Astrocyte of the hippocampus (primary cell): ENCODE measurements around the gene CLIP2.
"Not testable (repeated sequence)": the region's sequence is repeated elsewhere in the genome, so short reads cannot be mapped to it uniquely, and the experiment has no call there.

ENCODE experiments used
- DNase-seq: peaks from one replicate; pipeline ENCODE4 v3.0.0; 2011; ENCODE audit warnings: low read depth, low spot score

CLIP2 gene

DNA sequence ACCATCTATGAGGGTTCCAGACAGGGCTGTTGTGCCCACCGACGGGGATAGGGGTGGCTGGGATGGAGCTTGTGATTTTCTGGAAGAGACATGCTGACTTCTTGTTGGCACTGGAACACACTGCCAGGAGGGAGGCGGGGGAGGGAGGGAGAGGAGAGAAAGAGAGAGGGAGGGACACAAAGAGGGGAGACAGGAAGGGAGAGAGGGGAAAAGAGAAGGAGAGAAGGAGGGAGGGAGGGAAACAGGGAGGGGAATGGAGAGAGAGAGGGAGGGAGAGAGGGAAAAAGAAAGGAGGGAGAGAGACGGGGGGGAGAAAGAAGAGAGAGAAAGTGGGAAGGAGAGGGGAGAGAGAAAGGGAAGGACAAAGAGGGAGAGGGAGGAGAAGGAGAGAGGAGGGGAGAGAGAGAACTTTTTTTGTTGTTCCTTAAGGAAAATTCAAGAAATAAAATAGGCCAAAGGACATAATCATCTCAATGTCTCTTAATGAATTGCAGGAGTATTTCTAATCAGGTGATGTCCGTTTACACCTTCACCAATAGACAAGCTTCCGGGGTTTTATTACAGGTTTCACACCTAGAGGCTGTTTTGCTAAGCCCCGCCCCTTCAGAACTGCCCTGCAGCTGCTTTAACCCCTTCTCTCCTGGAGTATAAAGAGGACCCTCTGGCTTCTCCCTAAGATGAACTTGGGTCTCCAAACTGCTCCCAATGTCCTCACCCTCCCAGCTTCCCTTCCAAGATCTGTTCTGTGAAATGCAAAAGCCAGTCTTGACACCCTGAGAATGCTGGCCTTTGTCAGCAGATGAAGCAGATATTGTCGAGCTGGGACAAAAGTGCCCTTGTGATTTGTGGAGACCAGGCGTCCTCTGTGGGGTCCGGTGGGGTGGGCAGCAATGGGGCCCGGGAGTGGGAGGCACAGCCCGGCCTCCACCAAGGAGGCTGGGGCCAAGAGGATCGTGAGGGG, 82.5 kb downstream of the CLIP2 start:
- peak; percentile 35 for DNase-seq

DNA sequence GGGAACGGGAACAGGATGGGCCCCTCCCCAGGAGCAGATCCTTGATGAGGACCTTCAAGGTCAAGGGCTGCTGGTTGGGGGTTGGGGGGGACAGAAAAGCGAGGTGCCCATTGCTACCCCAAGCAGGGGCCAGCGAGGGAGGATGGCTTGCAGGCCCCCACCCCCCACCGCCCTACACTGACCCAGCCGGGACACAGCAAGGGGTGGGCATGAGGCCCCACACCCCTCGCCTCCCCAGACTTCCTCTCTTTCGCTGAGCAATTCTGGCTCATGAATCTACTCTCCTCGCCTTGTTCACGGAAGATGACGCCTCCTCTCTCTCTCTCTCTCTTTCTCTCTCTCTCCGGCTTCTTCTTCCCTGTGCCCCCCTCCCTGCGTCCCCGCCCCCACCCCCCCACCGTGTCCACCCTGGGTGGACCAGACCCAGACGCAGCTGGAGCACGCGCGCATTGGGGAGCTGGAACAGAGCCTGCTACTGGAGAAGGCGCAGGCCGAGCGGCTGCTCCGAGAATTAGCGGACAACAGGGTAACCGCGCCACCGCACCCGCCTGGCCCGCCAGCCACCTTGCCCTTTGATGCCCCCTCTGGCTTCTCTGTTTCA, 83.4 kb downstream of the CLIP2 start:
- no peak for DNase-seq

- no peak for DNase-seq
Observed at GRCh38 chr7:74373536-74373935, 84.3 kb downstream of the CLIP2 start.

DNA sequence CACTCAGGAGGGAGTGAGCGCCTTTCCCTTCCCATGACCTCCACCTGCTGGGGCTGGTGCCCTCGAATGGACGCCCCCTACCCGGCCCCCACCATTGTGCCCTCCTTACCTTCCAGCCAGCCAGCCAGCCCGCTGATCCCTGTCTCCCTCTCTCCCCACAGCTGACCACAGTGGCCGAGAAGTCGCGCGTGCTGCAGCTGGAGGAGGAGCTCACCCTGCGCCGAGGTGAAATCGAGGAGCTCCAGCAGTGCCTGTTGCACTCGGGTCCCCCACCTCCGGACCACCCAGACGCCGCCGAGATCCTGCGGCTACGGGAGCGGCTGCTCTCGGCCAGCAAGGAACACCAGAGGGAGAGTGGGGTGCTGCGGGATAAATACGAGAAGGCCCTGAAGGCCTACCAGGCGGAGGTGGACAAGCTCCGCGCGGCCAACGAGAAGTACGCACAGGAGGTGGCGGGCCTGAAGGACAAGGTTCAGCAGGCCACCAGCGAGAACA, 86.6 kb downstream of the CLIP2 start:
- no peak for DNase-seq

GRCh38 chr7:74376256-74377036, 87.2 kb downstream of the CLIP2 start:
- no peak for DNase-seq

DNA sequence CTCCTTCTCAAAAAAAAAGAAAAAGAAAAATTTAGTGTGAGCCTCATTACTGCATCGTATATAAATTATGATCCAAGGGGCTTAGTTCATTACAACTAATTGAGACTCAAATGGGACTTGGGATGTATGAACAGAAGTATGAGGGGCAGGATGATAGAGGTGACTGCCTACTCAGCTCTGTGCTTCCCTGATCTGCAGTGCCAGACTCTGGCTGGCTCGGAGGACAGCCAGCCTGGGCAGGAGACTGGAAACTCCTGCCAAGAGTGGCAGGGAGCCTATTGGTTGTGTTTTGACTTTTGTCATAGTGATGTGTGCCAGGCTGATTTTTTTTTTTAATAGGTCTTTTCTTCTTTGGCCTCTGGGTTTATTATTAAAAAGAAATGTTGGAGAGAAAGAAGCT, 90.7 kb downstream of the CLIP2 start:
- peak; percentile 46 for DNase-seq

GRCh38 chr7:74380720-74381119, 91.5 kb downstream of the CLIP2 start:
- DNase-seq: no peak

GRCh38 chr7:74384086-74384485, 94.9 kb downstream of the CLIP2 start:
- not testable (repeated sequence) for DNase-seq

DNA sequence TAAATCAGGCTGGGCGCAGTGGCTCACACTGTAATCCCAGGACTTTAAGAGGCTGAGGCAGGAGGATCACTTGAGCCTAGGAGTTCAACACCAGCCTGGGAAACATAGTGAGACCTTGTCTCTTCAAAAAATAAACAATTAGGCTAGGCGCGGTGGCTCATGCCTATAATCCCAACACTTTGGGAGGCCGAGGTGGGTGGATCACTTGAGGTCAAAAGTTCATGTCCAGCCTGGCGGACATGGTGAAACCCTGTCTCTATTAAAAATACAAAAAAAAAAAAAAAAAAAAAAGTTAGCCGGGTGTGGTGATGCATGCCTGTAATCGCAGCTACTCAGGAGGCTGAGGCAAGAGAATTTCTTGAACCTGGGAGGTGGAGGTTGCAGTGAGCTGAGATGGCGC, 95.6 kb downstream of the CLIP2 start:
- not testable (repeated sequence) for DNase-seq

DNA sequence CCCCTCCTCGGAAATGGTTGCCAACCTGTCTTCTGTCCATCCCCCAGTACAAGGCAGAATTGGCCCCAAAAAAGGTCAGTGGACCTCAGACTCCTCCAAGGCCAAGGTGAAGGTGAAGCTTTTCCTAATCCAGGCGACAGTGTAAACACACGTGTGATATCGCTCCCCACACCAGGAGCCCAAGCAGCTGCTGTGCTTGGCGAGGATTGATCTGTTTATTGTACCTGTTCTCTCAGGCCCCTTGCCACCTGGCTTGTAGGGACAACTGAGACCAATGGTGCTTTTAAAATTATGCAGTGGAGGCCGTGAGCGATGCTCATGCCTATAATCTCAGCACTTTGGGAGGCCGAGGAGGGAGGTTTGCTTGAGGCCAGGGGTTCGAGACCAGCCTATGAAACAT, 98.4 kb downstream of the CLIP2 start:
- DNase-seq: no peak

- DNase-seq: no peak
Observed at GRCh38 chr7:74388880-74389415, 99.7 kb downstream of the CLIP2 start.

DNA sequence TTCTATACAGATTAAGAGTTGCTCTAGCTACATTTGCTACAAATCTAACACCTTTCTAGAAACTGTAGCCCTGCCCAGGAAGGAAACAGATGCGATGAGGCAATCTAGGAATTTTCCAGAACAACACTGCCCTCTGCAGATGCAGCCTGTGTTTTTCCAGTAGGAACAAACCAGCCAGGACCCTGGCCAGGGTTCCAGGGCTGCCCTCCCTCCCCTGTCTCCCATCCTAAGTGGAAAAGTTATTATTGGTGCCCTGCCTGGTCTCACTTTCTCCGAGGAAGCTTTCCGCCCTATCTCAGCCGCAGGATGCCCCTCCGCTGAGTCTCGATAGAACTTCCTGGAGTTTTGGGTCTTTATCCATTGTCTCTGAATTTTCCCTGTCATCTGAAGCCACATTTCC, 104.5 kb downstream of the CLIP2 start:
- DNase-seq: peak; percentile 53

DNA sequence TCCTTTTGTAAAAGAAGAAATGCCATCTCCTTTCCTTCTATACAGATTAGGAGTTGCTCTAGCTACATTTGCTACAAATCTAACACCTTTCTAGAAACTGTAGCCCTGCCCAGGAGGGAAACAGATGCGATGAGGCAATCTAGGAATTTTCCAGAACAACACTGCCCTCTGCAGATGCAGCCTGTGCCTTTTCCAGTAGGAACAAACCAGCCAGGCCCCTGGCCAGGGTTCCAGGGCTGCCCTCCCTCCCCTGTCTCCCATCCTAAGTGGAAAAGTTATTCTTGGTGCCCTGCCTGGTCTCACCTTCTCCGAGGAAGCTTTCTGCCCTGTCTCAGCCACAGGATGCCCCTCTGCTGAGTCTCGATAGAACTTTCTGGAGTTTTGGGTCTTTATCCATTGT, 105.4 kb downstream of the CLIP2 start:
- DNase-seq: peak; percentile 56

- no peak for DNase-seq
Observed at GRCh38 chr7:74395745-74396311, 106.6 kb downstream of the CLIP2 start.

DNA sequence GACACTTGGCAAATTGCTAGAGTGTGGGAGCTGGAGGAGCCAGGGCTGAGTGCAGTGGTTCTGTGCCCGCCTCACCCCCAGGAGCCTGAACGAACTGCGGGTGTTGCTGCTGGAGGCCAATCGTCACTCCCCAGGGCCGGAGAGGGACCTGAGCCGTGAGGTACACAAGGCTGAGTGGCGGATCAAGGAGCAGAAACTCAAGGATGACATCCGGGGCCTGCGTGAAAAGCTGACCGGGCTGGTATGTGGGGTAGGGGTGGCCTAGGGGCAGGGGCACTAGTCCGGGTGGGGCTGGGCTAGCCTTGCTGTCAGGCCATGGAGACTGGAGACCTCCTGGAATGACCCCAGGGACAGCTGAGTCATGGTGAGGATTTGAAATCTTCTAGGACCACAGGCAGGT, 107.8 kb downstream of the CLIP2 start:
- no peak for DNase-seq

- no peak for DNase-seq
Observed at GRCh38 chr7:74398426-74398825, 109.2 kb downstream of the CLIP2 start.

GRCh38 chr7:74399006-74399405, 109.8 kb downstream of the CLIP2 start:
- DNase-seq: no peak

DNA sequence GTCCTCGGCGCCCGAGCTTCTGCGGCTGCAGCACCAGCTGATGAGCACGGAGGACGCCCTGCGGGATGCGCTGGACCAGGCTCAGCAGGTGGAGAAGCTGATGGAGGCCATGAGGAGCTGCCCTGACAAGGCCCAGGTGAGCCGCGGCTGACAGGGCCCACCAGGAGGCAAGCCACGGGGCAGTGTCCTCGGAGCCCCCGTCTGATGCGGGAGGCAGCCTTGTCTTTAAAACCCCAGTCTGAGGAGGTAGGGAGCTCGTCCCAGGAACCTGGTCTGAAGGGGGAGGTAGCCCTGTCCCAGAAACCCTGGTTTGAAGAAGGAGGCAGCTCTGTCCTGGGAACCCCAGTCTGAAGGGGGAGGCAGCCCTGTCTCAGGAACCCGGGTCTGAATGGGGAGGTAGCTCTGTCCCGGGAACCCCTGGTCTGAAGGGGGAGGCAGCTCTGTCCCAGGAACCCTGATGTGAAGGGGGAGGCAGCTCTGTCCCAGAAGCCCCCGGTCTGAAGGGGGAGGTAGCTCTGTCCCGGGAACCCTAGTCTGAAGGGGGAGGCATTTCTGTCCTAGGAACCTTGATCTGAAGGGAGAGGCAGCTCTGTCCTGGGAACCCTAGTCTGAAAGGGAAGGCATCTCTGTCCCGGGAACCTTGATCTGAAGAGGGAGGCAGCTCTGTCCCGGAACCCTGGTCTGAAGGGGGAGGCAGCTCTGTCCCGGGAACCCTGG, 111.4 kb downstream of the CLIP2 start:
- no peak for DNase-seq

- peak; percentile 79 for DNase-seq
Observed at GRCh38 chr7:74401137-74401859, 112.1 kb downstream of the CLIP2 start.

DNA sequence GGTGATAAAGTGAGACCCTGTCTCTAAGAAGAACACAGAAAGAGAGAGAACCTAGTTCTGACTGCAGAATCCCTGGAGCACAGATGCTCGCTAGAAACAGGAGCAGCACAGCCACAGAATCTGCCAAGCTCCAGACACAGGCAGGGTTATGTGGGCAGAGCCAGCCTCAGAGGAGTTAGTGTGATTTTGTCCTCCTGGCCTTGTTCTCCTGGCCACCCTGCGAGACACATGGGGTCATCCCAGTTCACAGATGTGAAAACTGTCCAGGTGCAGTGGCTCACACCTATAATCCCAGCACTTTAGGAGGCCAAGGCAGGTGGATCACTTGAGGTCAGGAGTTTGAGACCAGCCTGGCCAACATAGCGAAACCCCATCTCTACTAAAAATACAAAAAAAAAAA, 113.5 kb downstream of the CLIP2 start:
- DNase-seq: not testable (repeated sequence)
